HG02759 (cell line): ENCODE measurements around the gene SPTLC2.
"Not testable (repeated sequence)": the region's sequence is repeated elsewhere in the genome, so short reads cannot be mapped to it uniquely, and the experiment has no call there.

Experiments
- ATAC-seq: cut with Tn5 transposase; IDR thresholded peaks from one replicate; pipeline ENCODE4 v1.9.1; 2021; ENCODE audit warnings: mild to moderate bottlenecking, moderate library complexity; ENCODE audit not compliant: unreplicated experiment

Gene SPTLC2

DNA sequence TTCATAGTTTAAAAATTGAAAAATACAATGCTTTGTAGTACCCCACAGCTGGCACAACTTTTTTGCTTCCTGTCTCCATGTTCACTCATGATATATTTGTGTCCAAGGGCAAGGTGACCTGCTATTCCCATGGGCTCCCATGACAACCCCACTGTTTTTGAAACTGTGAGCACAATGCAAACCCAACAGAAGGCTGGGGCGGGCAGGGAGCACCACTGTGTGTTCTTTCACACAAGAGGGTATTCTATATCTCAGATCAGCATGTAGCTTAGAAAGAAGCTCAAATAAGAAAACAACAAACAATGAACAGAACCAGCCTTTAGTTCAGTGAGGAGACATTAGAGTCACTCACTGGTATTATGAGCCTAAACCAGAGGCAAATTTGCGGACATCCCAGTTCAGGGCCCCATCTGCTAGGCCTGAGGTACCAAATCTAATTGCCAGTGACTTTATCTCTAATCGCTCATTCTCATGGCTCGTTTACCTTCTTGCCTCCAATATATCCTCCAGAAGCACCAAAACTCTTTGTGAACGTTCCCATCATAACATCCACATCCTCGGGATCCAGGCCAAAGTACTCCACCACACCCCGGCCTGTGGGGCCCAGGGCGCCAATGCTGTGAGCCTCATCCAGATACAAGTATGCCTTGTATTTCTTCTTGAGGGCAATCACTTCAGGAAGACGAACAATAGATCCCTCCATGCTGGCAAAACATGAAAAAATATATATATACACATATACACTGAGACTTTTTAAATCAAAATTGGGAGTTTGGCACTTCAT lies 61.4 kb downstream of the SPTLC2 start:
- ATAC-seq, result peak; percentile 24

DNA sequence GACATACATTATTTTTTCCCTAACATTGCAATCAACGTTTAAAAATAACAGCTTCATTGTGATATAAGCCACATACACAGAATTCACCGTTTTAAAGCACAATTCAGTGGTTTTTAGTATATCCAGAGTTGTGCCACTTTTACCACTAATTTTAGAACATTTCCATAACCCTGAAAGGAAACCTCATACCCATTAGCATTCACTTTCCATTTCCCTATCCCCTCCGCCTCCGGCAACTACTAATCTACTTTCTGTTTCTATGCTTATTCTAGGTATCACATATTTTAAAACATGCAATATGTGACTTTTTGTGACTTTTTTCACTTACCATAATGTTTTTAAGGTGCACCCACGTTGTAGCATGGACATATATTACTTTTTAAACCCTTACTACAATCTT lies 62.2 kb downstream of the SPTLC2 start:
- peak; percentile 63 for ATAC-seq

DNA sequence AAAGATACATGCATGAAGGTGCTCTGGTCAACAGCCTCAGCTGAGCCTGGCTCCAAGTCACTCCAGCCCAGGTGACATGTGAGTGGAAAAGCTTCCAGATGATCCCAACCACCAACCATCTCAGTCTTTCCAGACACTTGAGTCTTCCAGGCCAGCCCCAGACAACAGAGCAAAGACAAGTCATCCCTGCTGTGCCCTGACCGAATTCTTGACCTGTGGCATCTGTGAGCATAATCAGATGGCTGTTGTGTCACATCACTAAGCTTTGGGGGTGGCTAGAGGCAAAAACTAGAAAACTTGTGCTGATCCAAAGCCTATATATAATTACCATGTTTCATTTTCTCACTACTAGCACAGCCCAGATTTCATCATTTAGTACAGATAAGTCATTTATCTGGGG lies 67.0 kb downstream of the SPTLC2 start:
- no peak for ATAC-seq

DNA sequence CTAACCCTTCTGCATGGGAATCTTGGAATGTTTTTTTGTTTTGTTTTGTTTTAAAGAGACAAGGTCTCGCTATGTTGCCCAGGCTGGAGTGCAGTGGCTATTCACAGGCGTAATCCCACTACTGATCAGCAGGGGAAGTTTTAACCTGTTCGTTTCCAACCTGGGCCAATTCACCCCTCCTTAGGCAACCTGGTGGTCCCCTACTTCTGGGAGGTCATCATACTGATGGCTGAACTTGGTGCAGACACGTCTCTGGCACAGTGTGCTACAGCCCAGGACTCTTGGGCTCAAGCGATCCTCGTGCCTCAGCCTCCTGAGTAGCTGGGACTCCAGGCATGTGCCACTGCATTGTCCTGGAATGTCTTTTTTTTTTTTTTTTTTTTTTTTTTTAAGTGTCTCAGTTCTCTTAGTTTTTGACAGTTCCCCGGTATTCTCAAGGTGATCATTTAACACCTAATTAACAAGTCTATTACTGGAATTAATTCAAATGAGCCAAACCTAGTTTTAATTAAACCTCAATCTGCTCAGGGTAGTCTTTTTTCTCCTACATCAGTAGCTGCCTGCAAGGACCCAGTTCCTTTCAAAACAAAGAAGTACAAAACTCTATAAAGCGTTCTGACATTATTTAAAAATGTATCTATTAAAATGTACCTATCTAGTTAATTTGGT lies 68.8 kb downstream of the SPTLC2 start:
- ATAC-seq, result no peak

DNA sequence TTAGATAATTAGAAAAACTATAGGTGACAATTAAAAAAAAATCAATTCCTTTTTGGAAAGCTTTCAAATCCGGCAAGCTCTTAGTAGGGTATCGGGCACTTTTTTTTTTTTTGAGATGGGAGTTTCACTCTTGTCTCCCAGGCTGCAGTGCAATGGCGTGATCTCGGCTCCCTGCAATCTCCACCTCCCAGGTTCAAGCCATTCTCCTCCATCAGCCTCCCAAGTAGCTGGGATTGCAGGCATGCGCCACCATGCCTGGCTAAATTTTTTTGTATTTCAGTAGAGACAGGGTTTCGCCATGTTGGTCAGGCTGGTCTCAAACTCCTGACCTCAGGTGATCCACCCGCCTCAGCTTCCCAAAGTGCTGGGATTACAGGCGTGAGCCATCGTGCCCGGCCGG lies 71.3 kb downstream of the SPTLC2 start:
- not testable (repeated sequence) for ATAC-seq

- ATAC-seq, result no peak
These were observed 71.9 kb downstream of the SPTLC2 start for GRCh38 chr14:77544571-77544970.

DNA sequence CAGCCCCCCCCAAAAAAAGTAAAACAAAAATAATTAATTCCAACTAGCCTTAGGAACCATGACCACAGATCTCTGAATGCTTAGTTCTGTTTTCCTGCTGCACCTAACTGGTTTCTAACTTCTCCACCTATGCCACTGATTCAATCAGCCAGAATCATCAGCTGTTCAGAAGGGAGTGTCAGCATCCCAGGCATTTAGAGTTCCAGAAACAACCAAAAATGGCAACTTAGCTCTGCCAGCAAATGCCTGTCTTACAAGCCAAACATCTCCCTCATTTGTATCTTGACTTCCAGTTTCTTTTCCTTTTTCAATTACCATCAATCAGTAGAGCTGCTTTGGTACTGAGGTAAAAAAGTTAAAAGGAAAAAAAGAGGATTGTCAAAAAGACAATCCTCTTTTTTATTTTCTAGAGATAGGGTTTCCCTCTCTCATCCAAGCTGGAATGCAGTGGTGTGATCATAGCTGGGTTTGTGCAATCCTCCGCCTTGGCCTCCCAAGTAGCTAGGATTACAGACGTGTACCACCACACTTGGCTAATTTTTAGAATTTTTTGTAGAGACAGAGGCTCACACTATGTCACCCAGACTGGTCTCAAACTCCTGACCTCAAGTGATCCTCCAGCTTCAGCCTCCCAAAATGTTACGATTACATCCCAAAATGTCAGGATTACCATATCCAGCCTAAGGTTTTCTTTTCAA lies 72.7 kb downstream of the SPTLC2 start:
- ATAC-seq, result no peak

DNA sequence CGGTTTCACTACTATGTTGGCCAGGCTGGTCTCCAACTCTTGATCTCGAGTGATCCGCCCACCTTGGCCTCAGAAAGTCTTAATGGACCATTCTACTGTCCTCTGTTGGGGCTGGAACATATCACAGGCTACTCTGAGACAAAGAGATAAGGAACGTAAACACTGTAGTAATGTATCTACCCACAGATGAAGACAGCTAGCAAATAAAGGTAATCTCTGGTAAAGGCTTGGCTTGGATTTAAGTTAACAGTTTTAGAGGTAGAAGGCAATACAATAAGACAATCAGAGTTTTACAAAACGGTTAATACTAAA lies 73.2 kb downstream of the SPTLC2 start:
- no peak for ATAC-seq

- ATAC-seq, result no peak
These were observed 73.8 kb downstream of the SPTLC2 start for GRCh38 chr14:77542421-77543239.

- no peak for ATAC-seq
These were observed 74.5 kb downstream of the SPTLC2 start for GRCh38 chr14:77541905-77542304.

- not testable (repeated sequence) for ATAC-seq
These were observed 79.5 kb downstream of the SPTLC2 start for GRCh38 chr14:77536951-77537350.

- ATAC-seq, result no peak
These were observed 85.4 kb downstream of the SPTLC2 start for GRCh38 chr14:77531071-77531470.

DNA sequence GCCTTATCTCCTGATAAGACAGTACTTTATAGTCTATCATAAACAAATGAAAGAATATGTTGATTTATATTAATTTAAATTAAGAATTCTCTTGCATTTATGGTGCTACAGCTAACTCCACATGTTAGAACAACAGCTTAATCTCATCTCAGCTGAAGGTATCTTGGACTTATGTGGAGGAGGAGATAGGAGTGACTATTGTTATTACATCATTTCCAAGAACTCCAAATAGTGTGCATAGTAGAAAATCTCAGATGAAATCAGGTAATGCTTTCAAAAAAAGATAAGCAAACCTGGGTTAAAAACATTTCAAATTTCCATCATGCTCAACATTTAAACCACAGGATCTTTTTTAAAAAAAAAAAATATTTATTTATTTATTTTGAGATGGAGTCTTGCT lies 86.5 kb downstream of the SPTLC2 start:
- ATAC-seq, result no peak

DNA sequence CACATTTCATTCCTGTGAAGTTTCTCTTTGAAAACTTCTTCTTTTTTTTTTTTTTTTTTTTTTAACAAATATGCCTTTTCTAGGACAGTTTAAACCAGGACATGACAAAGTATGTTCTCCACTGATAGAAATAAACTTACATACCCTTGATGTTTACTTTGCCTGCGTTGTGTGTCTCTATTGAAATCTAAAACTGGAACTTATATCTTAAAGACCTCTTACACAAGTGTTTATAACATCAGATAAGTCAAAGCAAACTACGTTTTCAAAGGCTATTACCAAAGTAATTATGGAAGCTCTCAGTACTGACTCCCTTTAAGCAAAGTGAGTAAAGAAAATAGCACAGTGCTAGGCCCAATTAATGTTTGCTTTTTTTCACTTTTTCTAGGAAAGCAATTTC lies 87.2 kb downstream of the SPTLC2 start:
- no peak for ATAC-seq

DNA sequence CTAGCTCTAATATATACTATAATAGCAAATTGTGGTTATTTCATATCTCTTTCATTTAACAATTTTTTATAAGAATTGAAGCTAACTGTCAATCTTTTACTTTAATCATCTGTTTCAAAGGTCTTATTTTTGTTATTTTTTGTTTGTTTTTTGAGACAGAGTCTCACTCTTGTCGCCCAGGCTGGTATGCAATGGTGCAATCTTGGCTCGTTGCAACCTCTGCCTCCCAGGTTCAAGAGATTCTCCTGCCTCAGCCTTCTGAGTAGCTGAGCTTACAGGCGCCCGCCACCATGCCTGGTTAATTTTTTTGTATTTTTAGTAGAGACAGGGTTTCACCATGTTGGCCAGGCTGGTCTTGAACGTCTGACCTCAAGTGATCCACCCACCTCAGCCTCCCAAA lies 87.7 kb downstream of the SPTLC2 start:
- ATAC-seq, result not testable (repeated sequence)

DNA sequence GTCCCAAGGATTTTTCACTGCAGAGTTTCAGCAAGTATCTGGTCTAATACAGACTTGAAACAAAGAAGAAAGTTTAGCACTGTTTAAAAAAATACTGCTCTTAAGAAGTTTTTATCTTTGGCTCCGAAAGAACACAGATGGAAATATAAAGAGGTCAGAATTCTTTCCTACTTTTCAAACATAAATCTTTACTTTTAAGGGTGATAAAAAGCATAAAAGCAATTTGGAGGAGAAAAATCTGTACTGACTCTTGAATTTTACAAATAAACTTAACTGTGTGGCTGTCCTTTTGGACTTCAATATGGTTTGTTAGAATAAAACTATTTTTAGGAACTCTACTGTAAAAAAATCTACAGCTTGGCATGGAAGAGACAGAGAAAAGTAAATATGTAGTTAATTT lies 90.2 kb downstream of the SPTLC2 start:
- no peak for ATAC-seq

- ATAC-seq, result no peak
These were observed 91.9 kb downstream of the SPTLC2 start for GRCh38 chr14:77524536-77524935.

DNA sequence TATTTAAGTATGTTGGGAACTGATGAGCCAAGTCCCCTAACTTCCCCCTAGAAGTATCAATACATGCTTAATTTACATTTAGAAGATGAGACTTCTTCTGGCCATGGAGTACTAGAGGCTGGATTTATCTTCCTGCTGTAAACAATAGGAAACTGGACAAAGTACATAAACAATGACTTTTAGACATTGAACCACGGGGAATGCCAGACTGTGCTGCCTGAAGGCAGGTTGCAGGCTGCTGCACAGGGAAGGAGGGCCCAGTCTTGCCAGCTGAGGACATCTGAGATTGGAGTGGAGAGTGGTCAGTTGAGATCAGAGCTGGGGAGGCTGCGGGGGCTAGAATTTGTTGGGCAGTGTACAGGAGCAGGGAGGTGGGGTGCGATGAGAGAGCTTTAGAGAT lies 93.3 kb downstream of the SPTLC2 start:
- ATAC-seq, result no peak

GRCh38 chr14:77520555-77520954 lies 95.9 kb downstream of the SPTLC2 start:
- ATAC-seq, result no peak

DNA sequence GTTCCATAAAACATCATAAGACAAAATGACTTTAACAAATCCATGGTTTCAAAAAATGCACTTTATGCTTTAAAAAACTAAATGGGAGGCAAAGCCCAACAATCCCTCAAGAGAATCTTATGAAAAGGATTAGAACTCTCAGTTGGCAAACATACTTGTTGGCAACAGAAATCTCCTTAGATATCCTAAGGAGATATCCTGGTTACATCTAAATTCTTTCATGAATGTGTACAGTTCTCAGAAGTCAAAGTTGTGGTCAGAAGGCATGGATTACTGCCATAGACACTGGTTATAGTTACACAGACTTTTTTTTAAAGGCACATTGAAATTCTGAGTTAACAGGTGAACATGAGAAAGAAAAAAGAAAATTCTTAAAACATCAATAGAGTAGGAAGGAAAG lies 100.3 kb downstream of the SPTLC2 start:
- ATAC-seq, result no peak

DNA sequence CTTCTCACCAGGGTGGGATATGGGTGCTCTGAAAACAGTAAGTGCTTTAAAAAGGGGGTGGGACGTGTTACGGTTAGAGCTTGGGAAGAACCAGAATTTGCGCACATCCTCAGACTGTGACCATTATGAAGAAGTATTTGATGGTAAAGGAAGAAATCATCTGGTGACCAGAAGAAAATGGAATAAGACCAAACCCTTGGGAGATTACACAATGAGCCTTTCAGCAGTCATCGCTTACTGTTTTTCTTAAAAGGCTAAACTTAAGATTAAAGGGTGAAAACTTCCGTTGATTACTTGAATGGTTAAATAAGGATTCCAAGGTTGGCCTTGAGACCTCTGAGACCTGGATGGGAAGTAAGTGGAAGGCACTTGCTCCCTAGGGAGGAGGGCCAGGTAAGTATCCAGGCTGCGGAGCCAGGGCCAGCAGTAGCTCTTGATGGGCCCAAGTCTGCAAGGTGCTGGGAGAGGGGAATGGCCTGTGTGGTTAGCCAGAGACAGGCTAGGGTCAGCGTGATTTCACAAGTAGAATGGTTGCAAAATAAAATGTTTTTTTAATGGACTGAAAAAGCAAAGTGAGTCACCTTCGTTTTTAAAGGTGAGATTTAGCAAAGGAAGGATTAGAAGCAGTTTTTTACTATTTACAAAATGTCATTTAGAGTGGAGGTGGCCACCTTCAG lies 104.8 kb downstream of the SPTLC2 start:
- no peak for ATAC-seq
